Vagina (tissue), 2 donors: ENCODE data around the gene BBS7.

ENCODE experiments used
- POLR2AphosphoS5 ChIP-seq, 2 donors: sonication (generic); formaldehyde crosslinking; IDR thresholded peaks; one replicate each; pipeline ENCODE4 v1.9.0; 2017; ENCODE audit warnings: antibody characterized with exemption in 2 of 2, mild to moderate bottlenecking in 2 of 2, low read depth in 1 of 2; ENCODE audit not compliant: insufficient read depth in 1 of 2
- TF ChIP-seq, protein P1 (sequence below), 3 experiments: fragments of 450-650 bp in 2 of 3; fragments of 200-600 bp in 1 of 3; sonication (generic) in 1 of 3; IDR thresholded peaks; one replicate each; pipeline ENCODE4 v1.5.1; 2017 to 2019; ENCODE audit warnings: antibody characterized with exemption in 3 of 3, mild to moderate bottlenecking in 2 of 3, moderate library complexity in 2 of 3

GRCh38 chr4:121888134-121888533 is 17.9 kb upstream of the BBS7 start:
- TF ChIP-seq, protein P1, sequence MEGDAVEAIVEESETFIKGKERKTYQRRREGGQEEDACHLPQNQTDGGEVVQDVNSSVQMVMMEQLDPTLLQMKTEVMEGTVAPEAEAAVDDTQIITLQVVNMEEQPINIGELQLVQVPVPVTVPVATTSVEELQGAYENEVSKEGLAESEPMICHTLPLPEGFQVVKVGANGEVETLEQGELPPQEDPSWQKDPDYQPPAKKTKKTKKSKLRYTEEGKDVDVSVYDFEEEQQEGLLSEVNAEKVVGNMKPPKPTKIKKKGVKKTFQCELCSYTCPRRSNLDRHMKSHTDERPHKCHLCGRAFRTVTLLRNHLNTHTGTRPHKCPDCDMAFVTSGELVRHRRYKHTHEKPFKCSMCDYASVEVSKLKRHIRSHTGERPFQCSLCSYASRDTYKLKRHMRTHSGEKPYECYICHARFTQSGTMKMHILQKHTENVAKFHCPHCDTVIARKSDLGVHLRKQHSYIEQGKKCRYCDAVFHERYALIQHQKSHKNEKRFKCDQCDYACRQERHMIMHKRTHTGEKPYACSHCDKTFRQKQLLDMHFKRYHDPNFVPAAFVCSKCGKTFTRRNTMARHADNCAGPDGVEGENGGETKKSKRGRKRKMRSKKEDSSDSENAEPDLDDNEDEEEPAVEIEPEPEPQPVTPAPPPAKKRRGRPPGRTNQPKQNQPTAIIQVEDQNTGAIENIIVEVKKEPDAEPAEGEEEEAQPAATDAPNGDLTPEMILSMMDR (IDR thresholded peaks at IDR 0.05) = no peak
- no peak for TF ChIP-seq POLR2AphosphoS5 (IDR thresholded peaks at IDR 0.05; ENCODE audit: insufficient read depth in 1 of 2, low read depth in 1 of 2)
